A549 (cell line): ENCODE measurements around the gene SYK. TPM values are rescaled to one million over a fixed set of nuclear protein-coding genes. Genes with fewer than 3 reads are reported as not detected.

Source experiments
- ATAC-seq, 2 experiments: fragments of 200-7000 bp in 1 of 2; fragments of >200 bp in 1 of 2; cut with Nextera tagmentation in 1 of 2; cut with Tn5 transposase in 1 of 2; 3 replicates each; pipeline versions ENCODE4 v1.8.0 to v1.9.1; 2018 to 2020; ENCODE audit warnings: mild to moderate bottlenecking in 1 of 2, moderate library complexity in 1 of 2
- CTCF ChIA-PET: fragments of 300-600 bp; sonication (Branson Sonifier 250); formaldehyde crosslinking; extraction: SDS; loops from one replicate; lab custom pipeline; 2021; ENCODE audit warnings: antibody characterized with exemption, inconsistent platforms; lab: Yijun Ruan, JAX
- POLR2A ChIA-PET: fragments of 350-600 bp; formaldehyde crosslinking; extraction: SDS; loops from one replicate; lab custom pipeline; 2021; ENCODE audit warnings: antibody characterized with exemption, inconsistent platforms; lab: Yijun Ruan, JAX
- DNase-seq, 2 experiments: peaks; one replicate each; pipeline versions ENCODE4 v3.0.0 to v3.0.0-alpha.2; 2011 to 2016; ENCODE audit warnings: low read depth in 1 of 2, low spot score in 1 of 2
- FAIRE-seq: peaks from 2 replicates; lab custom pipeline; 2011; peaks lifted over from hg19 to GRCh38; lab: Jason Lieb, UNC
- H3K27ac ChIP-seq, 2 experiments: fragments of >200 bp; sonication (Bioruptor Twin); formaldehyde crosslinking; 3 replicates each; pipeline ENCODE4 v1.5.1; 2016 to 2017
- H3K4me1 ChIP-seq: fragments of >200 bp; sonication (Bioruptor Twin); formaldehyde crosslinking; 3 replicates; pipeline ENCODE4 v1.6.1; 2016
- H3K4me2 ChIP-seq: fragments of >200 bp; sonication (Bioruptor Twin); formaldehyde crosslinking; 3 replicates; pipeline ENCODE4 v1.6.1; 2016
- H3K4me3 ChIP-seq: fragments of >200 bp; sonication (Bioruptor Twin); formaldehyde crosslinking; 3 replicates; pipeline ENCODE4 v1.5.1; 2016
- H3K9me3 ChIP-seq: fragments of >200 bp; sonication (Bioruptor Twin); formaldehyde crosslinking; 3 replicates; pipeline ENCODE4 v1.6.1; 2016
- CBX2 ChIP-seq: fragments of 200-600 bp; sonication (generic); IDR thresholded peaks from 2 replicates; pipeline ENCODE4 v1.6.1; 2016; ENCODE audit warnings: low read depth, mild to moderate bottlenecking, borderline replicate concordance
- CEBPB ChIP-seq, 2 experiments: fragments of >200 bp in 1 of 2; sonication (Bioruptor Twin) in 1 of 2; formaldehyde crosslinking in 1 of 2; IDR thresholded peaks; 2 replicates each; pipeline ENCODE4 v1.6.1; 2012 to 2016
- EP300 ChIP-seq, 2 experiments: fragments of >200 bp; sonication (Bioruptor Twin); formaldehyde crosslinking; IDR thresholded peaks; 2 replicates in 1 of 2; 3 replicates in 1 of 2; pipeline ENCODE4 v1.6.1; 2016 to 2017
- HOXB13 ChIP-seq: fragments of 250-450 bp; sonication (Bioruptor Pico); IDR thresholded peaks from 2 replicates; pipeline ENCODE4 v1.5.0; 2020; ENCODE audit warnings: low read depth, mild to moderate bottlenecking, moderate library complexity
- JUN ChIP-seq, 2 experiments: fragments of >200 bp; sonication (Bioruptor Twin); formaldehyde crosslinking; IDR thresholded peaks; 2 replicates in 1 of 2; 3 replicates in 1 of 2; pipeline ENCODE4 v1.6.1; 2016 to 2017
- KDM1A ChIP-seq: fragments of 200-600 bp; sonication (generic); IDR thresholded peaks from 2 replicates; pipeline ENCODE4 v1.6.1; 2016; ENCODE audit warnings: low read depth, mild to moderate bottlenecking
- KDM5A ChIP-seq: fragments of 200-600 bp; sonication (generic); IDR thresholded peaks from 2 replicates; pipeline ENCODE4 v1.6.1; 2016; ENCODE audit warnings: antibody characterized with exemption, mild to moderate bottlenecking
- MAZ ChIP-seq: fragments of 150-350 bp; IDR thresholded peaks from 2 replicates; pipeline ENCODE4 v1.6.1; 2014; ENCODE audit warnings: antibody characterized with exemption, low read depth, low read length, borderline replicate concordance
- POLR2A ChIP-seq: IDR thresholded peaks from 2 replicates; pipeline ENCODE4 v1.6.1; 2012; ENCODE audit warnings: mild to moderate bottlenecking, low read length
- RARB ChIP-seq: fragments of 250-450 bp; sonication (Bioruptor Pico); IDR thresholded peaks from 2 replicates; pipeline ENCODE4 v1.8.0; 2021; ENCODE audit warnings: mild to moderate bottlenecking, moderate library complexity
- SREBF2 ChIP-seq: fragments of 450-650 bp; IDR thresholded peaks from 2 replicates; pipeline ENCODE4 v1.6.1; 2014; ENCODE audit warnings: mild to moderate bottlenecking, moderate library complexity
- ZC3H11A ChIP-seq: fragments of 450-650 bp; IDR thresholded peaks from 2 replicates; pipeline ENCODE4 v1.6.1; 2014; ENCODE audit warnings: antibody characterized with exemption, mild to moderate bottlenecking
- ZSCAN20 ChIP-seq: fragments of 250-450 bp; sonication (Bioruptor Pico); IDR thresholded peaks from 2 replicates; pipeline ENCODE4 v1.8.0; 2022; ENCODE audit warnings: mild to moderate bottlenecking, moderate library complexity
- WGBS: methylation state at CpG from one replicate; pipeline ENCODE4 v1.1.6; 2017; ENCODE audit errors: missing lambda C conversion rate; 5-methylcytosine and 5-hydroxymethylcytosine counted together
- polyA plus RNA-seq, 4 experiments: library from polyadenylated mRNA; depleted of rRNA in 3 of 4; stranded (reverse); fragments of >200 nt; fragmentation: RNase III in 1 of 4; extraction: RNeasy Plus Mini Kit Qiagen cat#74134 plus additional on column Dnase treatment in 1 of 4; gene quantifications; 2 replicates in 3 of 4; 3 replicates in 1 of 4; pipeline ENCODE4 v1.2.3, GENCODE V29; 2011 to 2017
- TF ChIP-seq, protein P1 (sequence below): fragments of 200-600 bp; sonication (generic); IDR thresholded peaks from 2 replicates; pipeline ENCODE4 v1.6.1; 2016; ENCODE audit warnings: antibody characterized with exemption, mild to moderate bottlenecking, moderate library complexity
- TF ChIP-seq, protein P2 (sequence below): fragments of >200 bp; sonication (Bioruptor Twin); formaldehyde crosslinking; IDR thresholded peaks from 3 replicates; pipeline ENCODE4 v1.5.1; 2016
- TF ChIP-seq, protein P3 (sequence below): fragments of 250-450 bp; sonication (Bioruptor Pico); IDR thresholded peaks from 2 replicates; pipeline ENCODE4 v1.5.0; 2021; ENCODE audit warnings: mild to moderate bottlenecking, moderate library complexity, borderline replicate concordance
- TF ChIP-seq, protein P4 (sequence below): IDR thresholded peaks from 2 replicates; pipeline ENCODE4 v1.6.1; 2012

SYK gene
- polyA plus RNA-seq, 2 of the 4 experiments (the other 2 are of a cell fraction) = 0.01 to 0.03 TPM

DNA sequence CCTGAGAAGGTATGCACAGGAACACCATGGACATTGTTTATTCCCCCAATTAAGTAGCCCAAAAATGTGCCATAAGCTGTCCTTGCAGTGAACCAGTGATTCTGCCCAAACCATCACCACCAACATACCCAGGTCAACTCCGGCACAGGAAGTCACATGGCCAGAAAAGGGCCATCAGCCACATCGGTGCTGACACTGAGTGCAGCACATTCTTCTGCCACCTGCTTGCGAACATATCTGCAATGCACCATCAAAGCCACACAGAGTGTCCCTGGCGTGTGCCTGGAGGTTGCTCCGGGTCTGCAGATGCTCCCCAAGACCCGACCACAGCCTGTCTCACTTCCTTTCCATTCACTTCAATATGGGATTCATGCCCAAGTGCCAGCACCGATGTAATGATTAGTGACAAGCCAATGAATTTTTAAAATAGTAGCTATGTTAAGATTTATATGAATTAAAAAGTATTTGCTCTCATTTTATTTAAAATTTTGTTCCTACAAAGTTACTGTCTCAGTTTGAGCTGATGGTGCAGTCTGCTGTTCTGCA, 37.6 kb downstream of the SYK start:
- ChIA-PET CTCF (no interaction called here), POLR2A (no interaction called here)
- no peak for DNase-seq
- H3K4me2 ChIP-seq = no peak overlapping the region
- H3K27ac ChIP-seq = no peak overlapping the region
- WGBS = 26% methylated on average over 7 of the region's 7 CpGs
- no peak for ATAC-seq
- no peaks in the 10 kb centered on the region for H3K4me1 ChIP-seq
- no peak overlapping the region for H3K4me3 ChIP-seq
- 0 out of 3 replicates have a peak, but pooled peaks cover 2% of the 10 kb centered on the region for H3K9me3 ChIP-seq
- TF ChIP-seq POLR2A = no peak
- TF ChIP-seq, protein P1, sequence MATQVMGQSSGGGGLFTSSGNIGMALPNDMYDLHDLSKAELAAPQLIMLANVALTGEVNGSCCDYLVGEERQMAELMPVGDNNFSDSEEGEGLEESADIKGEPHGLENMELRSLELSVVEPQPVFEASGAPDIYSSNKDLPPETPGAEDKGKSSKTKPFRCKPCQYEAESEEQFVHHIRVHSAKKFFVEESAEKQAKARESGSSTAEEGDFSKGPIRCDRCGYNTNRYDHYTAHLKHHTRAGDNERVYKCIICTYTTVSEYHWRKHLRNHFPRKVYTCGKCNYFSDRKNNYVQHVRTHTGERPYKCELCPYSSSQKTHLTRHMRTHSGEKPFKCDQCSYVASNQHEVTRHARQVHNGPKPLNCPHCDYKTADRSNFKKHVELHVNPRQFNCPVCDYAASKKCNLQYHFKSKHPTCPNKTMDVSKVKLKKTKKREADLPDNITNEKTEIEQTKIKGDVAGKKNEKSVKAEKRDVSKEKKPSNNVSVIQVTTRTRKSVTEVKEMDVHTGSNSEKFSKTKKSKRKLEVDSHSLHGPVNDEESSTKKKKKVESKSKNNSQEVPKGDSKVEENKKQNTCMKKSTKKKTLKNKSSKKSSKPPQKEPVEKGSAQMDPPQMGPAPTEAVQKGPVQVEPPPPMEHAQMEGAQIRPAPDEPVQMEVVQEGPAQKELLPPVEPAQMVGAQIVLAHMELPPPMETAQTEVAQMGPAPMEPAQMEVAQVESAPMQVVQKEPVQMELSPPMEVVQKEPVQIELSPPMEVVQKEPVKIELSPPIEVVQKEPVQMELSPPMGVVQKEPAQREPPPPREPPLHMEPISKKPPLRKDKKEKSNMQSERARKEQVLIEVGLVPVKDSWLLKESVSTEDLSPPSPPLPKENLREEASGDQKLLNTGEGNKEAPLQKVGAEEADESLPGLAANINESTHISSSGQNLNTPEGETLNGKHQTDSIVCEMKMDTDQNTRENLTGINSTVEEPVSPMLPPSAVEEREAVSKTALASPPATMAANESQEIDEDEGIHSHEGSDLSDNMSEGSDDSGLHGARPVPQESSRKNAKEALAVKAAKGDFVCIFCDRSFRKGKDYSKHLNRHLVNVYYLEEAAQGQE = no peak
- TF ChIP-seq SREBF2 = no peak
- TF ChIP-seq EP300 (IDR thresholded peaks at IDR 0.05) = no peak
- TF ChIP-seq, protein P2, sequence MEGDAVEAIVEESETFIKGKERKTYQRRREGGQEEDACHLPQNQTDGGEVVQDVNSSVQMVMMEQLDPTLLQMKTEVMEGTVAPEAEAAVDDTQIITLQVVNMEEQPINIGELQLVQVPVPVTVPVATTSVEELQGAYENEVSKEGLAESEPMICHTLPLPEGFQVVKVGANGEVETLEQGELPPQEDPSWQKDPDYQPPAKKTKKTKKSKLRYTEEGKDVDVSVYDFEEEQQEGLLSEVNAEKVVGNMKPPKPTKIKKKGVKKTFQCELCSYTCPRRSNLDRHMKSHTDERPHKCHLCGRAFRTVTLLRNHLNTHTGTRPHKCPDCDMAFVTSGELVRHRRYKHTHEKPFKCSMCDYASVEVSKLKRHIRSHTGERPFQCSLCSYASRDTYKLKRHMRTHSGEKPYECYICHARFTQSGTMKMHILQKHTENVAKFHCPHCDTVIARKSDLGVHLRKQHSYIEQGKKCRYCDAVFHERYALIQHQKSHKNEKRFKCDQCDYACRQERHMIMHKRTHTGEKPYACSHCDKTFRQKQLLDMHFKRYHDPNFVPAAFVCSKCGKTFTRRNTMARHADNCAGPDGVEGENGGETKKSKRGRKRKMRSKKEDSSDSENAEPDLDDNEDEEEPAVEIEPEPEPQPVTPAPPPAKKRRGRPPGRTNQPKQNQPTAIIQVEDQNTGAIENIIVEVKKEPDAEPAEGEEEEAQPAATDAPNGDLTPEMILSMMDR = no peak
- TF ChIP-seq CBX2 = no peak
- no peak for TF ChIP-seq ZC3H11A
- no peak for FAIRE-seq

DNA sequence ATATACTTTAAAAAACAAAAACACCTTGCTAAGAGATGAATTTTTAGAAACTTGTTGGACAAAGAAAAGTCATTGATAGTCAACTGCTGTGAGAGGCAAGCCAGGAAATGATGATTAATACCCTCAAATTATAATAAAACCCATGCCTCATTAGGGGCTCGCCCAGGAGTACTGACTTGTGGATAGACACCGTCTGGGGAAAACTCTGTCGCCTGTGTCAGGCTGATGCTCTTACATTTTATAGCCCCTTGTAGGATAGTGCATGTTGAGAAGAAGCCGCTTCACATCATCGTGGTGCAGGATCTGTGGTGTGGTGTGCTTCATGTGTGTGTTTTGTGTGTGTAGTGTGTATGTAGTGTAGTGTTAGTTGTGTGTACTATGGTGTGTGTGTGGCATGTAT, 39.1 kb downstream of the SYK start:
- ATAC-seq (no peak), DNase-seq (no peak), FAIRE-seq (no peak)
- H3K9me3 ChIP-seq = 0 out of 3 replicates have a peak, but pooled peaks cover 2% of the 10 kb centered on the region
- H3K4me1 ChIP-seq = no peaks in the 10 kb centered on the region
- H3K4me3 ChIP-seq = no peak overlapping the region
- no peak overlapping the region for H3K27ac ChIP-seq
- CTCF ChIA-PET = no interaction called here
- POLR2A ChIA-PET = no interaction called here
- 85% methylated on average over 5 of the region's 5 CpGs for WGBS
- no peak overlapping the region for H3K4me2 ChIP-seq
- TF ChIP-seq, protein P3, sequence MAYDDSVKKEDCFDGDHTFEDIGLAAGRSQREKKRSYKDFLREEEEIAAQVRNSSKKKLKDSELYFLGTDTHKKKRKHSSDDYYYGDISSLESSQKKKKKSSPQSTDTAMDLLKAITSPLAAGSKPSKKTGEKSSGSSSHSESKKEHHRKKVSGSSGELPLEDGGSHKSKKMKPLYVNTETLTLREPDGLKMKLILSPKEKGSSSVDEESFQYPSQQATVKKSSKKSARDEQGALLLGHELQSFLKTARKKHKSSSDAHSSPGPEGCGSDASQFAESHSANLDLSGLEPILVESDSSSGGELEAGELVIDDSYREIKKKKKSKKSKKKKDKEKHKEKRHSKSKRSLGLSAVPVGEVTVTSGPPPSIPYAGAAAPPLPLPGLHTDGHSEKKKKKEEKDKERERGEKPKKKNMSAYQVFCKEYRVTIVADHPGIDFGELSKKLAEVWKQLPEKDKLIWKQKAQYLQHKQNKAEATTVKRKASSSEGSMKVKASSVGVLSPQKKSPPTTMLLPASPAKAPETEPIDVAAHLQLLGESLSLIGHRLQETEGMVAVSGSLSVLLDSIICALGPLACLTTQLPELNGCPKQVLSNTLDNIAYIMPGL (CRISPR knock-in tag) = no peak
- TF ChIP-seq MAZ (no peak), KDM1A (no peak), HOXB13 (no peak), KDM5A (no peak), CEBPB (IDR thresholded peaks at IDR 0.05) (no peak), ZSCAN20 (no peak), JUN (IDR thresholded peaks at IDR 0.05) (no peak), RARB (CRISPR knock-in tag) (no peak), ZC3H11A (no peak)
- TF ChIP-seq, protein P4, sequence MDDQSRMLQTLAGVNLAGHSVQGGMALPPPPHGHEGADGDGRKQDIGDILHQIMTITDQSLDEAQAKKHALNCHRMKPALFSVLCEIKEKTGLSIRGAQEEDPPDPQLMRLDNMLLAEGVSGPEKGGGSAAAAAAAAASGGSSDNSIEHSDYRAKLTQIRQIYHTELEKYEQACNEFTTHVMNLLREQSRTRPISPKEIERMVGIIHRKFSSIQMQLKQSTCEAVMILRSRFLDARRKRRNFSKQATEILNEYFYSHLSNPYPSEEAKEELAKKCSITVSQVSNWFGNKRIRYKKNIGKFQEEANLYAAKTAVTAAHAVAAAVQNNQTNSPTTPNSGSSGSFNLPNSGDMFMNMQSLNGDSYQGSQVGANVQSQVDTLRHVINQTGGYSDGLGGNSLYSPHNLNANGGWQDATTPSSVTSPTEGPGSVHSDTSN = no peak
